GM12878 (cell line): ENCODE data around the gene HIC1. TPM values are rescaled to one million over a fixed set of nuclear protein-coding genes. Genes with fewer than 3 reads are reported as not detected.

Source experiments
- ATF7 ChIP-seq: fragments of 450-650 bp; IDR thresholded peaks from 2 replicates; pipeline ENCODE4 v1.6.1; 2016; ENCODE audit warnings: low read depth, mild to moderate bottlenecking
- BRCA1 ChIP-seq: IDR thresholded peaks from 2 replicates; pipeline ENCODE4 v1.6.1; 2011; ENCODE audit warnings: low read depth, low read length, improper control_type of control experiment
- CHD2 ChIP-seq: IDR thresholded peaks from 2 replicates; pipeline ENCODE4 v1.6.1; 2011; ENCODE audit warnings: low read depth, low read length, improper control_type of control experiment, borderline replicate concordance
- ELK1 ChIP-seq: IDR thresholded peaks from 2 replicates; pipeline ENCODE4 v1.6.1; 2012; ENCODE audit warnings: low read depth, low read length, improper control_type of control experiment
- GATAD2B ChIP-seq: fragments of 450-650 bp; conservative IDR thresholded peaks from 2 replicates; pipeline ENCODE4 v1.6.1; 2017; ENCODE audit warnings: low read depth, mild to moderate bottlenecking, moderate library complexity
- HCFC1 ChIP-seq: fragments of 150-350 bp; IDR thresholded peaks from 2 replicates; pipeline ENCODE4 v1.6.1; 2014; ENCODE audit warnings: low read length
- NFYB ChIP-seq: IDR thresholded peaks from 2 replicates; pipeline ENCODE4 v1.6.1; 2011; ENCODE audit warnings: low read depth, mild to moderate bottlenecking, low read length, improper control_type of control experiment, moderate library complexity; ENCODE audit not compliant: insufficient read depth
- NR2C2 ChIP-seq: IDR thresholded peaks from 2 replicates; pipeline ENCODE4 v1.6.1; 2011; ENCODE audit warnings: borderline replicate concordance, low read depth; ENCODE audit not compliant: control insufficient read depth, insufficient read length
- PAX5 ChIP-seq: IDR thresholded peaks from 2 replicates; pipeline ENCODE4 v1.6.1; 2011; ENCODE audit warnings: low read depth, low read length, borderline replicate concordance
- POLR2AphosphoS2 ChIP-seq: IDR thresholded peaks from 2 replicates; pipeline ENCODE4 v1.6.1; 2011; ENCODE audit warnings: low read depth, mild to moderate bottlenecking, low read length, improper control_type of control experiment, moderate library complexity
- RB1 ChIP-seq: fragments of 450-650 bp; formaldehyde crosslinking; IDR thresholded peaks from 2 replicates; pipeline ENCODE4 v1.6.1; 2017; ENCODE audit warnings: mild to moderate bottlenecking, borderline replicate concordance
- RELB ChIP-seq: fragments of 450-650 bp; IDR thresholded peaks from 2 replicates; pipeline ENCODE4 v1.6.1; 2017; ENCODE audit warnings: low read depth, mild to moderate bottlenecking, moderate library complexity
- RUNX3 ChIP-seq: IDR thresholded peaks from 2 replicates; pipeline ENCODE4 v1.6.1; 2012; ENCODE audit warnings: low read length, inconsistent platforms
- ZBTB11 ChIP-seq: fragments of 450-650 bp; formaldehyde crosslinking; IDR thresholded peaks from 2 replicates; pipeline ENCODE4 v1.5.0; 2022; ENCODE audit warnings: mild to moderate bottlenecking, missing genetic modification characterization
- ZBTB33 ChIP-seq: fragments of 450-650 bp; IDR thresholded peaks from 2 replicates; pipeline ENCODE4 v1.6.1; 2017; ENCODE audit warnings: mild to moderate bottlenecking
- ZSCAN29 ChIP-seq: fragments of 450-650 bp; IDR thresholded peaks from 2 replicates; pipeline ENCODE4 v1.6.1; 2017; ENCODE audit warnings: mild to moderate bottlenecking, moderate library complexity
- polyA plus RNA-seq, 11 experiments: library from polyadenylated mRNA; depleted of rRNA in 4 of 11; unstranded in 6 of 11; stranded (reverse) in 5 of 11; fragments of >200 nt; fragmentation: Nextera tagmentation in 4 of 11; fragmentation: Illumina TruSeq in 1 of 11; extraction: Ambion mirVana in 4 of 11; extraction: Trizol in 1 of 11; gene quantifications; 1 replicate in 1 of 11; 2 replicates in 10 of 11; pipeline versions ENCODE4 v1.2.1 to v1.2.3, GENCODE V29; 2011 to 2016; ENCODE audit warnings: inconsistent platforms in 2 of 11, missing spikeins in 2 of 11, low read depth in 1 of 11
- total RNA-seq, 4 experiments: library from RNA; depleted of rRNA in 3 of 4; stranded (reverse); fragments of >200 nt in 3 of 4; fragmentation: Illumina TruSeq in 1 of 4; extraction: Trizol in 1 of 4; gene quantifications; 2 replicates each; pipeline versions ENCODE4 v1.2.1 to v1.2.3, GENCODE V29; 2013 to 2021
- TF ChIP-seq, protein P1 (sequence below): fragments of 450-650 bp; IDR thresholded peaks from 2 replicates; pipeline ENCODE4 v1.6.1; 2018; ENCODE audit warnings: mild to moderate bottlenecking, low read depth, moderate library complexity; ENCODE audit not compliant: partially characterized antibody
- TF ChIP-seq, protein P2 (sequence below): IDR thresholded peaks from 2 replicates; pipeline ENCODE4 v1.6.1; 2012; ENCODE audit warnings: low read depth, low read length, improper control_type of control experiment

The HIC1 gene
- total and polyA plus RNA-seq, 10 of the 15 experiments (the other 5 are each of a cell fraction or from before 2014, with no cell fraction given), result 0.11 to 61.1 (median 4.9) TPM

DNA sequence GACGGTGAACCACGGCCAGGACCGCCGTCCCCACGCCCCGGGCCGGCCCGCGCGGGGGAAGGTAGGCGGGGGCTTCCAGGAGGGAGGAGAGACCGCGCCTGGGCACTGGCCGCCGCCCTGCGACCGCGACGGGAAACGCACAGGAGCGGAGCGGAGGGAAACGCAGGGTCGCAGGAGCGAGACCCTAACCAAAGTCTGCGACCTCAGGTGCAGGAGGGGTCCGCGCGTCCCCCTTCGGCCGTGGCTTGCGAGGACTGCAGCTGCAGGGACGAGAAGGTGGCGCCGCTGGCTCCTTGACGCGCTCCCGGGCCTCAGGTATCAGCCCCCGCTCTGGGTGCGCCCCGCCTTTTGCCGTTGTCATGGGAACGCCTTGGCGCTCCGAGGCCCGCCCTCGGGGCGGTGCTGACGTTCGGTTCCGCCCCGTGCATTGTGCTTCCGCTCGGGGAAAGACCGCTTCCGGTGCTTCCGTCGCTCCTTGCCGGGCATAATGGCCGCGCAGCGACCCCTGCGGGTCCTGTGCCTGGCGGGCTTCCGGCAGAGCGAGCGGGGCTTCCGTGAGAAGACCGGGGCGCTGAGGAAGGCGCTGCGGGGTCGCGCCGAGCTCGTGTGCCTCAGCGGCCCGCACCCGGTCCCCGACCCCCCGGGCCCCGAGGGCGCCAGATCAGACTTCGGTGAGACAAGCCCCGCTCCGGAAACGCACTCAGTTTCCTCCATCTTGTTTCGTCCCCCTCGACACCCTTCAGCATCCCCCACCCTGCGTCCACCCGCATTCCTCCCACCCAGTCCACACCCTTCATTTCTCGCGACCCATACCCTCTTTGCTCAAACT, 13.1 kb upstream of the HIC1 start, which contains the start of gene OVCA2 (continued):
- TF ChIP-seq, protein P1, sequence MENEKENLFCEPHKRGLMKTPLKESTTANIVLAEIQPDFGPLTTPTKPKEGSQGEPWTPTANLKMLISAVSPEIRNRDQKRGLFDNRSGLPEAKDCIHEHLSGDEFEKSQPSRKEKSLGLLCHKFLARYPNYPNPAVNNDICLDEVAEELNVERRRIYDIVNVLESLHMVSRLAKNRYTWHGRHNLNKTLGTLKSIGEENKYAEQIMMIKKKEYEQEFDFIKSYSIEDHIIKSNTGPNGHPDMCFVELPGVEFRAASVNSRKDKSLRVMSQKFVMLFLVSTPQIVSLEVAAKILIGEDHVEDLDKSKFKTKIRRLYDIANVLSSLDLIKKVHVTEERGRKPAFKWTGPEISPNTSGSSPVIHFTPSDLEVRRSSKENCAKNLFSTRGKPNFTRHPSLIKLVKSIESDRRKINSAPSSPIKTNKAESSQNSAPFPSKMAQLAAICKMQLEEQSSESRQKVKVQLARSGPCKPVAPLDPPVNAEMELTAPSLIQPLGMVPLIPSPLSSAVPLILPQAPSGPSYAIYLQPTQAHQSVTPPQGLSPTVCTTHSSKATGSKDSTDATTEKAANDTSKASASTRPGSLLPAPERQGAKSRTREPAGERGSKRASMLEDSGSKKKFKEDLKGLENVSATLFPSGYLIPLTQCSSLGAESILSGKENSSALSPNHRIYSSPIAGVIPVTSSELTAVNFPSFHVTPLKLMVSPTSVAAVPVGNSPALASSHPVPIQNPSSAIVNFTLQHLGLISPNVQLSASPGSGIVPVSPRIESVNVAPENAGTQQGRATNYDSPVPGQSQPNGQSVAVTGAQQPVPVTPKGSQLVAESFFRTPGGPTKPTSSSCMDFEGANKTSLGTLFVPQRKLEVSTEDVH, result peak; percentile 57
- TF ChIP-seq ELK1 (peak; percentile 92), RB1 (peak; percentile 37; the same call in 1 of the 2 replicates), HCFC1 (peak; percentile 88), ATF7 (no peak), GATAD2B (peak; percentile 75), NFYB (no peak), CHD2 (no peak), ZSCAN29 (no peak), PAX5 (peak; percentile 89), RUNX3 (no peak; the same call in 1 of the 2 replicates), RELB (peak; percentile 67), NR2C2 (no peak), POLR2AphosphoS2 (peak; percentile 93), ZBTB11 (CRISPR knock-in tag) (peak; percentile 71), ZBTB33 (no peak), BRCA1 (no peak)
- TF ChIP-seq, protein P2, sequence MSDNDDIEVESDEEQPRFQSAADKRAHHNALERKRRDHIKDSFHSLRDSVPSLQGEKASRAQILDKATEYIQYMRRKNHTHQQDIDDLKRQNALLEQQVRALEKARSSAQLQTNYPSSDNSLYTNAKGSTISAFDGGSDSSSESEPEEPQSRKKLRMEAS, result peak; percentile 39; the same call in 1 of the 2 replicates
